Measurements from ENCODE around the gene AGBL4. TPM values are rescaled to one million over a fixed set of nuclear protein-coding genes. Genes with fewer than 3 reads are reported as not detected.

The AGBL4 gene
- total RNA-seq, 1 donor from 2014 or later, result not detected

- DNase-seq (ENCODE audit: extremely low read depth, low read depth, low spot score), result no peak
Observed at GRCh38 chr1:48953617-48954016, 1070.1 kb downstream of the AGBL4 start.

GRCh38 chr1:48948562-48948961, 1075.2 kb downstream of the AGBL4 start:
- no peak for DNase-seq (ENCODE audit: extremely low read depth, low read depth, low spot score)

GRCh38 chr1:48947761-48948537, 1075.8 kb downstream of the AGBL4 start:
- DNase-seq (ENCODE audit: extremely low read depth, low read depth, low spot score), result no peak

- DNase-seq (ENCODE audit: extremely low read depth, low read depth, low spot score), result no peak
Observed at GRCh38 chr1:48946070-48946469, 1077.7 kb downstream of the AGBL4 start.

- no peak for DNase-seq (ENCODE audit: extremely low read depth, low read depth, low spot score)
Observed at GRCh38 chr1:48944811-48945210, 1078.9 kb downstream of the AGBL4 start.

- no peak for DNase-seq (ENCODE audit: extremely low read depth, low read depth, low spot score)
Observed at GRCh38 chr1:48943826-48944225, 1079.9 kb downstream of the AGBL4 start.

- no peak for DNase-seq (ENCODE audit: extremely low read depth, low read depth, low spot score)
Observed at GRCh38 chr1:48943393-48943792, 1080.4 kb downstream of the AGBL4 start.

- DNase-seq (ENCODE audit: extremely low read depth, low read depth, low spot score), result no peak
Observed at GRCh38 chr1:48940962-48941732, 1082.6 kb downstream of the AGBL4 start.

- no peak for DNase-seq (ENCODE audit: extremely low read depth, low read depth, low spot score)
Observed at GRCh38 chr1:48940354-48940753, 1083.4 kb downstream of the AGBL4 start.

- no peak for DNase-seq (ENCODE audit: extremely low read depth, low read depth, low spot score)
Observed at GRCh38 chr1:48939828-48940227, 1083.9 kb downstream of the AGBL4 start.

- no peak for DNase-seq (ENCODE audit: extremely low read depth, low read depth, low spot score)
Observed at GRCh38 chr1:48939042-48939441, 1084.7 kb downstream of the AGBL4 start.

- DNase-seq (ENCODE audit: extremely low read depth, low read depth, low spot score), result no peak
Observed at GRCh38 chr1:48937732-48938131, 1086.0 kb downstream of the AGBL4 start.

GRCh38 chr1:48936436-48936835, 1087.3 kb downstream of the AGBL4 start:
- DNase-seq (ENCODE audit: extremely low read depth, low read depth, low spot score), result no peak

GRCh38 chr1:48932366-48932765, 1091.4 kb downstream of the AGBL4 start:
- no peak for DNase-seq (ENCODE audit: extremely low read depth, low read depth, low spot score)

- DNase-seq (ENCODE audit: extremely low read depth, low read depth, low spot score), result no peak
Observed at GRCh38 chr1:48931506-48932192, 1092.1 kb downstream of the AGBL4 start.

GRCh38 chr1:48930011-48930410, 1093.7 kb downstream of the AGBL4 start:
- DNase-seq (ENCODE audit: extremely low read depth, low read depth, low spot score), result no peak

GRCh38 chr1:48924099-48924498, 1099.7 kb downstream of the AGBL4 start:
- DNase-seq (ENCODE audit: extremely low read depth, low read depth, low spot score), result no peak

GRCh38 chr1:48923116-48923515, 1100.6 kb downstream of the AGBL4 start:
- no peak for DNase-seq (ENCODE audit: extremely low read depth, low read depth, low spot score)

- no peak for DNase-seq (ENCODE audit: extremely low read depth, low read depth, low spot score)
Observed at GRCh38 chr1:48920851-48921250, 1102.9 kb downstream of the AGBL4 start.

GRCh38 chr1:48917901-48918603, 1105.7 kb downstream of the AGBL4 start:
- no peak for DNase-seq (ENCODE audit: extremely low read depth, low read depth, low spot score)

GRCh38 chr1:48917070-48917454, 1106.7 kb downstream of the AGBL4 start:
- no peak for DNase-seq (ENCODE audit: extremely low read depth, low read depth, low spot score)
